Spleen (tissue), 11 donors: ENCODE data around the gene MYLK4. TPM values are rescaled to one million over a fixed set of nuclear protein-coding genes. Genes with fewer than 3 reads are reported as not detected.

Source experiments
- DNase-seq: peaks from one replicate; pipeline ENCODE4 v3.0.0-alpha.2; 2020
- H3K27ac ChIP-seq, 8 donors: fragments of 200-600 bp; sonication (generic) in 7 of 8; 1 replicate in 4 of 8; 2 replicates in 4 of 8; pipeline versions ENCODE4 v1.5.0 to v1.8.0; 2016 to 2021; ENCODE audit warnings: inconsistent platforms in 4 of 8, mild to moderate bottlenecking in 4 of 8, moderate library complexity in 1 of 8
- H3K27me3 ChIP-seq, 7 donors: fragments of 200-600 bp; sonication (generic) in 6 of 7; replicated peaks in 1 of 7; 1 replicate in 4 of 7; 2 replicates in 3 of 7; pipeline versions ENCODE4 v1.5.0 to v1.8.0; 2016 to 2021; ENCODE audit warnings: inconsistent platforms in 3 of 7, mild to moderate bottlenecking in 1 of 7
- H3K36me3 ChIP-seq, 6 donors: fragments of 200-600 bp; sonication (generic) in 5 of 6; 1 replicate in 4 of 6; 2 replicates in 2 of 6; pipeline versions ENCODE4 v1.5.0 to v1.8.0; 2016 to 2021; ENCODE audit warnings: inconsistent platforms in 2 of 6
- H3K4me1 ChIP-seq, 6 donors: fragments of 200-600 bp; sonication (generic) in 5 of 6; 1 replicate in 3 of 6; 2 replicates in 3 of 6; pipeline versions ENCODE4 v1.5.0 to v1.8.0; 2016 to 2021; ENCODE audit warnings: inconsistent platforms in 3 of 6
- H3K4me3 ChIP-seq, 8 donors: fragments of 200-600 bp; sonication (generic) in 7 of 8; 1 replicate in 4 of 8; 2 replicates in 4 of 8; pipeline versions ENCODE4 v1.5.0 to v1.8.0; 2016 to 2021; ENCODE audit warnings: inconsistent platforms in 4 of 8, mild to moderate bottlenecking in 4 of 8, moderate library complexity in 2 of 8
- H3K9me3 ChIP-seq, 8 donors: fragments of 200-600 bp; sonication (generic) in 7 of 8; 1 replicate in 4 of 8; 2 replicates in 4 of 8; pipeline versions ENCODE4 v1.5.0 to v1.8.0; 2016 to 2021; ENCODE audit warnings: inconsistent platforms in 4 of 8
- CTCF ChIP-seq, 11 experiments: fragments of 200-600 bp in 7 of 11; fragments of 450-650 bp in 4 of 11; sonication (generic) in 4 of 11; IDR thresholded peaks in 8 of 11; conservative IDR thresholded peaks in 3 of 11; 1 replicate in 7 of 11; 2 replicates in 4 of 11; pipeline versions ENCODE4 v1.4.0 to v1.8.0; 2016 to 2021; ENCODE audit warnings: antibody characterized with exemption in 11 of 11, inconsistent platforms in 4 of 11, mild to moderate bottlenecking in 1 of 11
- POLR2A ChIP-seq, 3 donors: fragments of 450-650 bp; IDR thresholded peaks; one replicate each; pipeline ENCODE4 v1.5.1; 2017; ENCODE audit warnings: antibody characterized with exemption in 3 of 3, mild to moderate bottlenecking in 1 of 3
- POLR2AphosphoS5 ChIP-seq, 3 donors: sonication (generic); formaldehyde crosslinking; IDR thresholded peaks; one replicate each; pipeline ENCODE4 v1.5.1; 2017; ENCODE audit warnings: antibody characterized with exemption in 3 of 3
- WGBS, 5 donors: extraction: QIAGEN DNeasy Blood & Tissue Kit in 3 of 5; methylation state at CpG; one replicate each; pipeline versions ENCODE4 v1.1.5 to v1.1.7; 2013 to 2018; 5-methylcytosine and 5-hydroxymethylcytosine counted together
- intact Hi-C: fragments of 100-400 bp; cut with DNase I; formaldehyde crosslinking; loops from one replicate; pipeline ENCODE4 v1.15.0; 2023; ENCODE audit warnings: low total_unique reads
- polyA plus RNA-seq, 3 donors: library from polyadenylated mRNA; stranded (reverse); fragments of 200-250 nt; gene quantifications; one replicate each; pipeline ENCODE4 v1.2.1, GENCODE V29; 2013
- total RNA-seq, 7 donors: library from RNA; depleted of rRNA in 3 of 7; stranded (reverse); fragments of >200 nt in 3 of 7; fragmentation: NEBNext Ultra II Directional in 4 of 7; extraction: Animal tissue kit (Norgen Biotek cat#: 25700) in 4 of 7; gene quantifications; one replicate each; pipeline versions ENCODE4 v1.1.0 to v1.2.1, GENCODE V29; 2016 to 2021
- donor health status: healthy with polysubstance abuse.
- donor health status: DM: no; HTN: no; CAD: no; lungs with moderate emphysema.
- donor health status: DM: no; HTN: no; CAD: no.
- donor health status: Bipolar disorder and iron deficiency.
- donor health status: healthy.
- donor health status: DM: no; HTN: no; CAD: no.
- donor health status: DM: yes; HTN: yes; CAD: no.

The MYLK4 gene
- total and polyA plus RNA-seq, 10 donors: 0.21 to 1.9 (median 0.76) TPM

- WGBS, 5 donors: 77 to 88% (median 81%) methylated on average over 9 of the region's 9 CpGs
- DNase-seq: no peak
- no peaks in the 10 kb centered on the region for H3K27me3 ChIP-seq
- H3K27ac ChIP-seq: no peak overlapping the region
- no peaks in the 10 kb centered on the region for H3K36me3 ChIP-seq
- H3K4me1 ChIP-seq: no peaks in the 10 kb centered on the region
- H3K4me3 ChIP-seq: no peak overlapping the region
- peaks cover 0 to 4% (median 0%) of the 10 kb centered on the region in 8 donors for H3K9me3 ChIP-seq
- TF ChIP-seq POLR2A (IDR thresholded peaks at IDR 0.05) (no peak), POLR2AphosphoS5 (IDR thresholded peaks at IDR 0.05) (no peak)
- intact Hi-C loops: no loop called here
Observed at GRCh38 chr6:2716936-2717700, 33.6 kb downstream of the MYLK4 start.

GRCh38 chr6:2715737-2716136, 35.0 kb downstream of the MYLK4 start:
- Histone ChIP-seq H3K36me3 (no peaks in the 10 kb centered on the region), H3K4me3 (no peak overlapping the region), H3K9me3 (peaks cover 0 to 10% (median 7%) of the 10 kb centered on the region in 8 donors), H3K27ac (no peak overlapping the region), H3K4me1 (no peaks in the 10 kb centered on the region), H3K27me3 (no peaks in the 10 kb centered on the region)
- WGBS, 5 donors: 82 to 90% (median 88%) methylated on average over 5 of the region's 5 CpGs
- no peak for DNase-seq
- no peak for TF ChIP-seq POLR2A (IDR thresholded peaks at IDR 0.05)
- no peak for TF ChIP-seq CTCF (IDR thresholded peaks at IDR 0.05 in 8 of 11, conservative IDR thresholded peaks at IDR 0.05 in 3 of 11)
- no peak for TF ChIP-seq POLR2AphosphoS5 (IDR thresholded peaks at IDR 0.05)
- intact Hi-C loops: no loop called here

GRCh38 chr6:2714111-2714895, 36.4 kb downstream of the MYLK4 start:
- Histone ChIP-seq H3K36me3 (no peaks in the 10 kb centered on the region), H3K27me3 (no peaks in the 10 kb centered on the region), H3K9me3 (peaks cover 0 to 23% (median 14%) of the 10 kb centered on the region in 8 donors), H3K4me1 (no peaks in the 10 kb centered on the region), H3K27ac (no peak overlapping the region), H3K4me3 (no peak overlapping the region)
- intact Hi-C loops: no loop called here
- DNase-seq: no peak
- 66 to 90% (median 75%) methylated on average over 7 of the region's 7 CpGs for WGBS, 5 donors
- TF ChIP-seq POLR2AphosphoS5 (IDR thresholded peaks at IDR 0.05): no peak
- TF ChIP-seq POLR2A (IDR thresholded peaks at IDR 0.05): no peak
- TF ChIP-seq CTCF (IDR thresholded peaks at IDR 0.05 in 8 of 11, conservative IDR thresholded peaks at IDR 0.05 in 3 of 11): no peak

GRCh38 chr6:2713473-2714110, 37.1 kb downstream of the MYLK4 start:
- intact Hi-C loops: no loop called here
- DNase-seq: no peak

More at GRCh38 chr6:2713473-2714110, 37.1 kb downstream of the MYLK4 start:
- H3K36me3 ChIP-seq: no peaks in the 10 kb centered on the region
- no peaks in the 10 kb centered on the region for H3K27me3 ChIP-seq
- no peak overlapping the region for H3K4me3 ChIP-seq
- no peak for TF ChIP-seq POLR2A (IDR thresholded peaks at IDR 0.05)
- TF ChIP-seq POLR2AphosphoS5 (IDR thresholded peaks at IDR 0.05): no peak
- TF ChIP-seq CTCF (IDR thresholded peaks at IDR 0.05 in 8 of 11, conservative IDR thresholded peaks at IDR 0.05 in 3 of 11): no peak
- 82 to 95% (median 88%) methylated on average over 8 of the region's 8 CpGs for WGBS, 5 donors
- H3K4me1 ChIP-seq: no peaks in the 10 kb centered on the region
- H3K9me3 ChIP-seq: peaks cover 0 to 28% (median 14%) of the 10 kb centered on the region in 8 donors
- H3K27ac ChIP-seq: no peak overlapping the region
